Adipocyte (in vitro differentiated cells): ENCODE results near the gene SPTBN5.

Experiments used
- DNase-seq: peaks from one replicate; pipeline ENCODE4 v3.0.0-alpha.2; 2015; ENCODE audit warnings: low read depth
- H3K27me3 ChIP-seq: replicated peaks from 2 replicates; pipeline ENCODE4 v1.7.0; 2013; ENCODE audit warnings: mild to moderate bottlenecking, low read length, moderate library complexity; ENCODE audit not compliant: control insufficient read depth, insufficient read depth
- H3K36me3 ChIP-seq: 2 replicates; pipeline ENCODE4 v1.7.0; 2013; ENCODE audit warnings: low read length, mild to moderate bottlenecking, moderate library complexity; ENCODE audit not compliant: control insufficient read depth, insufficient read depth, severe bottlenecking
- H3K4me1 ChIP-seq: 2 replicates; pipeline ENCODE4 v1.7.0; 2013; ENCODE audit warnings: mild to moderate bottlenecking, low read length, moderate library complexity; ENCODE audit not compliant: control insufficient read depth, insufficient read depth
- H3K4me3 ChIP-seq: 2 replicates; pipeline ENCODE4 v1.7.0; 2013; ENCODE audit warnings: mild to moderate bottlenecking, low read length, moderate library complexity
- H3K9ac ChIP-seq: 2 replicates; pipeline ENCODE4 v1.7.0; 2013; ENCODE audit warnings: mild to moderate bottlenecking, low read length, moderate library complexity
- H3K9me3 ChIP-seq: 2 replicates; pipeline ENCODE4 v1.7.0; 2013; ENCODE audit warnings: mild to moderate bottlenecking, low read length, moderate library complexity; ENCODE audit not compliant: control insufficient read depth

Gene SPTBN5

GRCh38 chr15:41827880-41828806 lies 65.7 kb downstream of the SPTBN5 start, which contains the start of gene JMJD7:
TSS of gene JMJD7 (plus strand) at chr15:41828092. CDS start at chr15:41828125, 33 bp downstream.
- Histone ChIP-seq H3K27me3 (no peaks in the 10 kb centered on the region), H3K9ac (peak within 1 kb of the TSS; percentile 90), H3K4me3 (peak within 1 kb of the TSS; percentile 93), H3K4me1 (peaks cover 11% of the 10 kb centered on the region), H3K36me3 (peaks cover 27% of the 10 kb centered on the region), H3K9me3 (no peaks in the 10 kb centered on the region)
- peak; percentile 97 for DNase-seq

GRCh38 chr15:41827290-41827879 lies 66.5 kb downstream of the SPTBN5 start:
- Histone ChIP-seq H3K4me3 (peak overlapping the region; percentile 93), H3K27me3 (no peaks in the 10 kb centered on the region), H3K36me3 (peaks cover 35% of the 10 kb centered on the region), H3K4me1 (peaks cover 11% of the 10 kb centered on the region), H3K9ac (peak overlapping the region; percentile 76), H3K9me3 (no peaks in the 10 kb centered on the region)
- no peak for DNase-seq

GRCh38 chr15:41825572-41826535 lies 68.0 kb downstream of the SPTBN5 start:
- no peak for DNase-seq
- Histone ChIP-seq H3K36me3 (peaks cover 47% of the 10 kb centered on the region), H3K4me1 (peaks cover 11% of the 10 kb centered on the region), H3K4me3 (no peak overlapping the region), H3K9ac (no peak overlapping the region), H3K9me3 (no peaks in the 10 kb centered on the region), H3K27me3 (no peaks in the 10 kb centered on the region)

- Histone ChIP-seq H3K27me3 (no peaks in the 10 kb centered on the region), H3K4me3 (no peak overlapping the region), H3K9ac (no peak overlapping the region), H3K4me1 (peaks cover 11% of the 10 kb centered on the region), H3K36me3 (peaks cover 54% of the 10 kb centered on the region), H3K9me3 (no peaks in the 10 kb centered on the region)
- no peak for DNase-seq
Observed at GRCh38 chr15:41825145-41825544, 68.7 kb downstream of the SPTBN5 start.

GRCh38 chr15:41824062-41824745 lies 69.6 kb downstream of the SPTBN5 start:
- H3K9ac ChIP-seq = no peak overlapping the region
- no peaks in the 10 kb centered on the region for H3K9me3 ChIP-seq
- H3K4me1 ChIP-seq = peaks cover 11% of the 10 kb centered on the region
- no peak overlapping the region for H3K4me3 ChIP-seq
- no peak for DNase-seq
- peaks cover 63% of the 10 kb centered on the region for H3K36me3 ChIP-seq
- H3K27me3 ChIP-seq = no peaks in the 10 kb centered on the region

- peaks cover 4% of the 10 kb centered on the region for H3K4me1 ChIP-seq
- H3K4me3 ChIP-seq = no peak overlapping the region
- no peak overlapping the region for H3K9ac ChIP-seq
- H3K36me3 ChIP-seq = peaks cover 71% of the 10 kb centered on the region
- no peaks in the 10 kb centered on the region for H3K27me3 ChIP-seq
- H3K9me3 ChIP-seq = no peaks in the 10 kb centered on the region
- DNase-seq = no peak
Observed at GRCh38 chr15:41823502-41823901, 70.4 kb downstream of the SPTBN5 start.

- H3K4me1 ChIP-seq = peaks cover 3% of the 10 kb centered on the region
- no peak overlapping the region for H3K4me3 ChIP-seq
- H3K27me3 ChIP-seq = no peaks in the 10 kb centered on the region
- no peaks in the 10 kb centered on the region for H3K9me3 ChIP-seq
- H3K9ac ChIP-seq = no peak overlapping the region
- peaks cover 76% of the 10 kb centered on the region for H3K36me3 ChIP-seq
- DNase-seq = no peak
Observed at GRCh38 chr15:41822957-41823356, 70.9 kb downstream of the SPTBN5 start.

GRCh38 chr15:41822471-41822870 lies 71.4 kb downstream of the SPTBN5 start:
- Histone ChIP-seq H3K4me1 (peaks cover 3% of the 10 kb centered on the region), H3K4me3 (no peak overlapping the region), H3K27me3 (no peaks in the 10 kb centered on the region), H3K9me3 (no peaks in the 10 kb centered on the region), H3K9ac (no peak overlapping the region), H3K36me3 (peaks cover 81% of the 10 kb centered on the region)
- DNase-seq = no peak

GRCh38 chr15:41821831-41822230 lies 72.0 kb downstream of the SPTBN5 start:
- Histone ChIP-seq H3K9ac (no peak overlapping the region), H3K4me1 (no peaks in the 10 kb centered on the region), H3K4me3 (no peak overlapping the region), H3K9me3 (no peaks in the 10 kb centered on the region), H3K27me3 (no peaks in the 10 kb centered on the region), H3K36me3 (peaks cover 87% of the 10 kb centered on the region)
- DNase-seq = no peak

- H3K27me3 ChIP-seq = no peaks in the 10 kb centered on the region
- H3K9ac ChIP-seq = no peak overlapping the region
- H3K4me3 ChIP-seq = no peak overlapping the region
- H3K4me1 ChIP-seq = no peaks in the 10 kb centered on the region
- H3K36me3 ChIP-seq = peaks cover 92% of the 10 kb centered on the region
- H3K9me3 ChIP-seq = no peaks in the 10 kb centered on the region
- DNase-seq = no peak
Observed at GRCh38 chr15:41820791-41821423, 72.9 kb downstream of the SPTBN5 start.
